Duodenal mucosa (tissue), 2 donors: ENCODE measurements around the gene CPT1C.

Experiments used
- H3K27ac ChIP-seq: one replicate; pipeline ENCODE4 v1.7.0; 2013; ENCODE audit warnings: low read depth, low read length
- H3K27me3 ChIP-seq, 2 donors: one replicate each; pipeline ENCODE4 v1.7.0; 2013; ENCODE audit warnings: low read length in 2 of 2, control low read depth in 1 of 2; ENCODE audit not compliant: insufficient read depth in 2 of 2, control insufficient read depth in 1 of 2
- H3K36me3 ChIP-seq, 2 donors: one replicate each; pipeline ENCODE4 v1.7.0; 2013; ENCODE audit warnings: low read length in 2 of 2, control low read depth in 1 of 2; ENCODE audit not compliant: insufficient read depth in 2 of 2, control insufficient read depth in 1 of 2
- H3K4me1 ChIP-seq, 2 donors: one replicate each; pipeline ENCODE4 v1.7.0; 2013; ENCODE audit warnings: low read length in 2 of 2, control low read depth in 1 of 2; ENCODE audit not compliant: insufficient read depth in 2 of 2, control insufficient read depth in 1 of 2
- H3K4me3 ChIP-seq, 2 donors: one replicate each; pipeline ENCODE4 v1.7.0; 2013; ENCODE audit warnings: low read length in 2 of 2, low read depth in 1 of 2
- H3K9ac ChIP-seq, 2 donors: one replicate each; pipeline ENCODE4 v1.7.0; 2013; ENCODE audit warnings: low read length in 2 of 2, low read depth in 1 of 2
- H3K9me3 ChIP-seq, 2 donors: one replicate each; pipeline ENCODE4 v1.7.0; 2013; ENCODE audit warnings: low read length in 2 of 2, control low read depth in 1 of 2; ENCODE audit not compliant: control insufficient read depth in 1 of 2

Gene CPT1C

GRCh38 chr19:49690656-49691242 lies at the start of gene CPT1C:
CPT1C (plus strand) TSS chr19:49691116; CDS start chr19:49692253, 1,137 bp downstream.
- H3K9me3 ChIP-seq = no peaks in the 10 kb centered on the region
- no peak within 1 kb of the TSS for H3K27ac ChIP-seq
- H3K27me3 ChIP-seq = peaks cover 11 to 24% of the 10 kb centered on the region in 2 donors
- peaks cover 15 to 27% of the 10 kb centered on the region in 2 donors for H3K4me1 ChIP-seq
- peaks cover 4 to 16% of the 10 kb centered on the region in 2 donors for H3K36me3 ChIP-seq
- peak within 1 kb of the TSS in 1 of 2 donors; percentile 3 for H3K9ac ChIP-seq
- peak within 1 kb of the TSS; percentile 64 to 72 for H3K4me3 ChIP-seq

DNA sequence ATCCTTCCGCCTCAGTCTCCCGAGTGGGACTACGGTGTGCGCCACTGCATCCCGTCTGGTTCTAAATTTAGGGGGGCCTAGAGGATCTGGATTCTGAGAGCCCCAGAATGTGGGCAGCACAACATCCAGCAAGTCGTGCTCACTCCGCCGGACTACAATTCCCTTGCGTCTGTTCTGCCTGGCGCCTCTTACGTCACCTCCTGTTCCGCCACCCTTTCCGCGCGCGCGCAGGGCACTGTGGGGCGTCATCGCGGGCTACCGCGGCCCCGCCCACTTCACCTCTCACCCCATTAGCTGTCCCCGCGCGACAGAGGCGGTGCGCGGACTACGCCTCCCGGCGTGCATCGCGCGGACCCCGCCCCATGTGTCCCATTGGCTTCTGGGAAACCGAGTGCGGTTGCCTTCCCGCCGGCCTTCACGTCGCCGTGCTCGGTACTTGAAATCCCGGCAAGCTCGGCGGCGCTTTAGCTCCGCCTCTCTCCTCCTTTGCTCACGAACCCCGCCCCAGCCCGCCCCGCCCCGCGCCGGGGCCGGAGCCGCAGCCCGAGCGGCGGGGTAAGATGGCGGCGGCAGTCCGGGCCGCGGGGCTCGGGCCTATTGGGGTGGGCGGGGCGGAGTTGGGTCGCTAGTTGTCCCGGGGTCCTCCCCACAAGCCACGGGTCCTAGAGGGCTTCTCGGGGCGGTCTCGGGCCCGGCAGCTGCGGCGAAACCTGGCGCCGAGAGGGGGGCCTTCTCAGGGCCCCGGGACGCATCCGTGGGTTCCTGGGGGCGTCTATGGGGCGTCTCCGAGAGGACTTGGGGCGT lies 49.0 kb upstream of the CPT1C start, which contains the start of gene SCAF1:
SCAF1 (plus strand) TSS at position 522 of the 804 bp plus-strand sequence. CDS start 2,818 bp downstream, outside the sequence.
- Histone ChIP-seq H3K4me1 (peaks cover 34 to 38% of the 10 kb centered on the region in 2 donors), H3K9me3 (peaks cover 0 to 2% of the 10 kb centered on the region in 2 donors), H3K9ac (peak within 1 kb of the TSS; percentile 93 to 99), H3K36me3 (peaks cover 8 to 22% of the 10 kb centered on the region in 2 donors), H3K4me3 (peak within 1 kb of the TSS; percentile 94 to 100), H3K27ac (peak within 1 kb of the TSS; percentile 99), H3K27me3 (no peaks in the 10 kb centered on the region)

DNA sequence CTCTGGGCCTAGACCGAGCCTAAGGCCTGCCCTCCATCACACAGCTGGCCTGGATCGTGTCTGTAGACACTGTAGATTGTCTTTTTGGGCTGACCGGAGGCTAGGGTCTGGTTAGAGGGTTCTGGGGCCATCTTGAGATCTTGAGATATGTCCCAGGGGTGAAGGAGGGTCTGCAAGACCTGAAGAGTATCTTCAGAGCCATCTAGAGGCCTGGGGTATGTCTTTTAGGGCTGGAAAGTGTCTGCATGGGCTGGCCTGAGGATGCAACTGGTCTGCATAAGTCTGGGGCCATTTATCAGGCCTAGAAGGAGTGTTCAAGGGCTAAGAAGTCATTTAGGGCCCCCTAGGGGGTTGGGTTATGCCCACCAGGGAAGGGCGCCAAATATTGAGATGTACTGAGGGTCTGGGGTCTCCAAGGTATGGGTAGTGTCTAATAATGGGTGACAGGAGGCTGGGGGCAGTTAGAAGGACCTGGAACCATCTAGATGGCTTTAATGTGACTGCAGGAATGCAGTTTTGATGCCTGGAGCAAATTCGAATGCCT lies 48.4 kb upstream of the CPT1C start:
- Histone ChIP-seq H3K36me3 (peaks cover 15 to 29% of the 10 kb centered on the region in 2 donors), H3K27me3 (no peaks in the 10 kb centered on the region), H3K4me3 (peak overlapping the region; percentile 94 to 100), H3K9me3 (peaks cover 0 to 2% of the 10 kb centered on the region in 2 donors), H3K9ac (peak overlapping the region; percentile 93 to 99), H3K4me1 (peaks cover 34 to 38% of the 10 kb centered on the region in 2 donors), H3K27ac (peak overlapping the region; percentile 82)

GRCh38 chr19:49643466-49643865 lies 47.5 kb upstream of the CPT1C start:
- Histone ChIP-seq H3K27ac (no peak overlapping the region), H3K4me1 (peaks cover 27 to 34% of the 10 kb centered on the region in 2 donors), H3K9me3 (peaks cover 0 to 2% of the 10 kb centered on the region in 2 donors), H3K36me3 (peaks cover 15 to 31% of the 10 kb centered on the region in 2 donors), H3K9ac (peak overlapping the region in 1 of 2 donors; percentile 3), H3K4me3 (peak overlapping the region in 1 of 2 donors; percentile 94), H3K27me3 (no peaks in the 10 kb centered on the region)

DNA sequence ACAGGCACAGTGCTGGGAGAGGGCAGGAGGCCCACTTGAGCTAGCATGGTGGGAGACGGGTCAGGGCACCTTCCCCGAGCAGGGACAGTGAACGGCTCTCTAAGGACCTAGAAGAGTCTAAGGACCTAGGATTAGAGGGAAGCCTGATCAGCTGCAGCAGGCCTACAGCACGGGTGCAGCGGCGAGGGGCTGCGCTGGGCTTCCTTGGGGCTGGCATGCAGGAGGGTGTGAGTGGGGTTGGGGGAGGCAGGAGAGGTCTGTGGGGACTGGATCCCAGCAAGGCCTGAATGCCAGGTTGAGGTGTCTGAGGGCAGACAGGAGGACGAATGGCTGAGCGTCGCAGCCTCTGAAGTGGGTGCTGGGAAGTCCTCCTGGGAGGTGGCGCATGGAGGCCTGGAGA lies 45.3 kb upstream of the CPT1C start:
- H3K9ac ChIP-seq = no peak overlapping the region
- no peak overlapping the region for H3K4me3 ChIP-seq
- H3K27me3 ChIP-seq = no peaks in the 10 kb centered on the region
- H3K36me3 ChIP-seq = peaks cover 22 to 45% of the 10 kb centered on the region in 2 donors
- peaks cover 16 to 22% of the 10 kb centered on the region in 2 donors for H3K4me1 ChIP-seq
- H3K27ac ChIP-seq = no peak overlapping the region
- peaks cover 0 to 2% of the 10 kb centered on the region in 2 donors for H3K9me3 ChIP-seq

DNA sequence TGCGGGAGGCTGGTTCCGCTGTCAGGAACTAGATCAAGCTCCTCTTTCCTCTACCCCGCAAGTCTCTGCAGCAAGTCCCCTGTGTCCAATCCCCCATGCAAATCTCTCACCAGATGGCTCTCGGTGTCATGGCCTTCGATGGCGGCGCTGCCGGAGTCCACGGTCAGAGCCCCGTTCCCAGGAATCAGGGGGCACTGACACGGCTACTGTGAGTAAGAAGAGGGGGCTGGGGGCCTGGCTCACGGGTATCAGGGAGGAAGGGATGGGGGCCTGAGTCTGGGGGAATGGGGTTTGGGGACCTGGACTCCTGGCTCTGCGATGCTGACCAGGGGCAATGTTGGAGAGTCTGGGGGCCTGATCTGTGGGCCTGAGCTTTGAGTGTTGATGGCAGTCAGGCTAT lies 44.9 kb upstream of the CPT1C start:
- Histone ChIP-seq H3K36me3 (peaks cover 23 to 46% of the 10 kb centered on the region in 2 donors), H3K9me3 (peaks cover 0 to 2% of the 10 kb centered on the region in 2 donors), H3K4me1 (peaks cover 16 to 20% of the 10 kb centered on the region in 2 donors), H3K27me3 (no peaks in the 10 kb centered on the region), H3K27ac (no peak overlapping the region), H3K9ac (no peak overlapping the region), H3K4me3 (no peak overlapping the region)

DNA sequence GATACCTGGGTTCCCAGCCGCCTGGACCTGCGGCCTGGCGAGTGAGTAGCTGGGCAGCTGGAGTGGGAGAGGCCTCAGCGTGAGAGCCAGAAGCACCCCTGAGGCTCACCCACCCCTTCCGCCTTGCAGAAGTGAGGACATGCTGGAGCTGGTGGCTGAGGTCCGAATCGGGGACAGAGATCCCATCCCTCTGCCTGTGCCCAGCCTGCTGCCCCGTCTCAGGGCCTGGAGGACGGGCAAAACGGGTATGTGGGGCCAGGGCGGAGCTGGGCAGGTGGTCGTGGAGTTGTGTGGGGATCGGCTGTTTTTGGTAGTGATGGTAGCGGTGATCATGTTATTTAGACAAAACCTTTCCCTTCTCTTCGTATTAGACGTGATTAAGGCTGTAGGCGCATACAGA lies 44.3 kb upstream of the CPT1C start:
- H3K4me3 ChIP-seq = no peak overlapping the region
- H3K4me1 ChIP-seq = peaks cover 16 to 18% of the 10 kb centered on the region in 2 donors
- H3K27ac ChIP-seq = no peak overlapping the region
- H3K27me3 ChIP-seq = no peaks in the 10 kb centered on the region
- no peak overlapping the region for H3K9ac ChIP-seq
- peaks cover 0 to 2% of the 10 kb centered on the region in 2 donors for H3K9me3 ChIP-seq
- peaks cover 23 to 46% of the 10 kb centered on the region in 2 donors for H3K36me3 ChIP-seq

DNA sequence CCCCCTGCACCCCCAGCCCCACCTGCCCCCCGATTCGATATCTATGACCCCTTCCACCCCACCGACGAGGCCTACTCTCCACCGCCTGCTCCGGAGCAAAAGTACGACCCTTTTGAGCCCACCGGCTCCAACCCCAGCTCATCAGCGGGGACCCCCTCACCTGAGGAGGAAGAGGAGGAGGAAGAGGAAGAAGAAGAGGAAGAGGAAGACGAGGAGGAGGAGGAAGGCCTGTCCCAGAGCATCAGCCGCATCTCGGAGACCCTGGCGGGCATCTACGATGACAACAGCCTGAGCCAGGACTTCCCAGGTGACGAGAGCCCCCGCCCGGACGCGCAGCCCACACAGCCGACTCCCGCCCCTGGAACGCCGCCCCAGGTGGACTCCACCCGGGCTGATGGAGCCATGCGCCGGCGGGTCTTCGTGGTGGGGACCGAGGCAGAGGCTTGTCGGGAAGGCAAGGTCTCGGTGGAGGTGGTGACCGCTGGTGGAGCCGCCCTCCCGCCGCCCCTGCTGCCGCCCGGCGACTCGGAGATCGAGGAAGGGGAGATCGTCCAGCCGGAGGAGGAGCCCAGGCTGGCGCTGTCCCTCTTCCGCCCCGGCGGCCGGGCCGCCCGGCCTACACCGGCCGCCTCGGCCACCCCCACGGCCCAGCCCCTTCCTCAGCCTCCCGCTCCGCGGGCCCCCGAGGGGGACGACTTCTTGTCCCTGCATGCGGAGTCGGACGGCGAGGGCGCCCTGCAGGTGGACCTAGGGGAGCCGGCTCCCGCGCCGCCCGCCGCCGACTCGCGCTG lies 39.7 kb upstream of the CPT1C start:
- H3K4me3 ChIP-seq = no peak overlapping the region
- no peak overlapping the region for H3K27ac ChIP-seq
- H3K9me3 ChIP-seq = no peaks in the 10 kb centered on the region
- peaks cover 44 to 72% of the 10 kb centered on the region in 2 donors for H3K36me3 ChIP-seq
- no peaks in the 10 kb centered on the region for H3K4me1 ChIP-seq
- no peak overlapping the region for H3K9ac ChIP-seq
- H3K27me3 ChIP-seq = no peaks in the 10 kb centered on the region

GRCh38 chr19:49651820-49652550 lies 38.9 kb upstream of the CPT1C start:
- peaks cover 46 to 72% of the 10 kb centered on the region in 2 donors for H3K36me3 ChIP-seq

More at GRCh38 chr19:49651820-49652550, 38.9 kb upstream of the CPT1C start:
- H3K9me3 ChIP-seq = no peaks in the 10 kb centered on the region
- no peak overlapping the region for H3K4me3 ChIP-seq
- no peak overlapping the region for H3K27ac ChIP-seq
- no peaks in the 10 kb centered on the region for H3K4me1 ChIP-seq
- H3K27me3 ChIP-seq = no peaks in the 10 kb centered on the region
- no peak overlapping the region for H3K9ac ChIP-seq
